ENCODE measurements around the gene LIN37. TPM values are rescaled to one million over a fixed set of nuclear protein-coding genes. Genes with fewer than 3 reads are reported as not detected.

The LIN37 gene
- total and polyA plus RNA-seq, 12 donors = 4.0 to 29.4 (median 5.0) TPM

- ATAC-seq = no peak
- TF ChIP-seq CTCF (IDR thresholded peaks at IDR 0.05) = no peak
- intact Hi-C loops (cut with DNase I) = loop anchor here in 7 of 10 donors (2.0 to 10.0 kb wide), 7 partner anchors 25 to 207 kb away; partner anchors contain the start of genes TMEM147 (in 4 of the 7), DMKN (in 1 of the 7), PSENEN (in 1 of the 7) and U2AF1L4 (in 1 of the 7)
- no peaks in the 10 kb centered on the region for H3K9me3 ChIP-seq
- peak overlapping the region in 4 of 10 donors; percentile 68 to 98 (median 84) for H3K4me3 ChIP-seq
- H3K36me3 ChIP-seq = peaks cover 0 to 52% (median 33%) of the 10 kb centered on the region in 9 donors
- peaks cover 6 to 34% (median 27%) of the 10 kb centered on the region in 9 donors for H3K4me1 ChIP-seq
- no peak for DNase-seq
- WGBS, 2 donors = 84 to 87% methylated on average over 32 of the region's 32 CpGs
- H3K27ac ChIP-seq = peak overlapping the region in 3 of 10 donors; percentile 23 to 93 (median 23)
- H3K27me3 ChIP-seq = no peaks in the 10 kb centered on the region
These were observed 28.8 kb upstream of the LIN37 start for GRCh38 chr19:35719402-35720162.

GRCh38 chr19:35720163-35720524 lies 28.2 kb upstream of the LIN37 start:
- ATAC-seq = no peak
- Histone ChIP-seq H3K27me3 (no peaks in the 10 kb centered on the region), H3K27ac (peak overlapping the region in 2 of 10 donors; percentile 23), H3K4me3 (no peak overlapping the region), H3K36me3 (peaks cover 0 to 57% (median 39%) of the 10 kb centered on the region in 9 donors), H3K4me1 (peaks cover 6 to 34% (median 27%) of the 10 kb centered on the region in 9 donors), H3K9me3 (no peaks in the 10 kb centered on the region)
- no peak for DNase-seq
- intact Hi-C loops (cut with DNase I) = no loop called here
- WGBS, 2 donors = 89 to 93% methylated on average over 9 of the region's 9 CpGs
- TF ChIP-seq CTCF (IDR thresholded peaks at IDR 0.05) = no peak

GRCh38 chr19:35720648-35721047 lies 27.7 kb upstream of the LIN37 start:
- 80 to 83% methylated on average over 17 of the region's 17 CpGs for WGBS, 2 donors
- intact Hi-C loops (cut with DNase I) = no loop called here

GRCh38 chr19:35721374-35721773 lies 27.0 kb upstream of the LIN37 start:
- Histone ChIP-seq H3K27ac (no peak overlapping the region), H3K36me3 (peaks cover 3 to 70% (median 50%) of the 10 kb centered on the region in 9 donors), H3K4me1 (peaks cover 4 to 22% (median 16%) of the 10 kb centered on the region in 9 donors), H3K9me3 (no peaks in the 10 kb centered on the region), H3K4me3 (no peak overlapping the region), H3K27me3 (no peaks in the 10 kb centered on the region)
- intact Hi-C loops (cut with DNase I) = no loop called here
- no peak for DNase-seq
- no peak for ATAC-seq
- WGBS, 2 donors = 93 to 96% methylated on average over 16 of the region's 16 CpGs
- no peak for TF ChIP-seq CTCF (IDR thresholded peaks at IDR 0.05)

More at GRCh38 chr19:35720648-35721047, 27.7 kb upstream of the LIN37 start:
- Histone ChIP-seq H3K4me3 (no peak overlapping the region), H3K36me3 (peaks cover 0 to 62% (median 44%) of the 10 kb centered on the region in 9 donors), H3K9me3 (no peaks in the 10 kb centered on the region), H3K27me3 (no peaks in the 10 kb centered on the region), H3K27ac (no peak overlapping the region), H3K4me1 (peaks cover 6 to 29% (median 22%) of the 10 kb centered on the region in 9 donors)
- no peak for DNase-seq
- no peak for ATAC-seq
- no peak for TF ChIP-seq CTCF (IDR thresholded peaks at IDR 0.05)
